Measurements from ENCODE around the gene RNF113A.
"Not testable (repeated sequence)": the region's sequence is repeated elsewhere in the genome, so short reads cannot be mapped to it uniquely, and the experiment has no call there.

The RNF113A gene
- 29.3 to 30.5 reads per million in 2 donors for total RNA-seq

- peak; percentile 78 for DNase-seq
Observed at GRCh38 chrX:119871599-119872395, at the start of gene RNF113A, which contains the start of gene NDUFA1. Gene RNF113A, minus strand, starts transcription at chrX:119871733. Its CDS starts 120 bp downstream, at chrX:119871613. Gene NDUFA1, plus strand, starts transcription at chrX:119871832. Its CDS starts 80 bp downstream, at chrX:119871912.

- no peak for DNase-seq
Observed at GRCh38 chrX:119919835-119920585, 48.5 kb upstream of the RNF113A start.

- no peak for DNase-seq
Observed at GRCh38 chrX:119917877-119918276, 46.3 kb upstream of the RNF113A start.

- no peak for DNase-seq
Observed at GRCh38 chrX:119916310-119916709, 44.8 kb upstream of the RNF113A start.

GRCh38 chrX:119900976-119901375 is 29.4 kb upstream of the RNF113A start:
- DNase-seq, result no peak

- no peak for DNase-seq
Observed at GRCh38 chrX:119899125-119899524, 27.6 kb upstream of the RNF113A start.

GRCh38 chrX:119895843-119896326 is 24.4 kb upstream of the RNF113A start, which contains the start of gene AKAP14:
Gene AKAP14, plus strand, starts transcription at chrX:119895893. Its CDS starts 7,331 bp downstream, at chrX:119903224.
- DNase-seq, result no peak

- DNase-seq, result not testable (repeated sequence)
Observed at GRCh38 chrX:119891961-119892692, 20.6 kb upstream of the RNF113A start.

- peak; percentile 11 for DNase-seq
Observed at GRCh38 chrX:119890626-119891025, 19.1 kb upstream of the RNF113A start.

GRCh38 chrX:119887721-119888425 is 16.3 kb upstream of the RNF113A start:
- DNase-seq, result peak; percentile 17

- DNase-seq, result no peak
Observed at GRCh38 chrX:119885554-119886428, 14.3 kb upstream of the RNF113A start.

GRCh38 chrX:119880552-119881437 is 9.3 kb upstream of the RNF113A start:
- no peak for DNase-seq

- no peak for DNase-seq
Observed at GRCh38 chrX:119880076-119880475, 8.5 kb upstream of the RNF113A start.

- DNase-seq, result no peak
Observed at GRCh38 chrX:119878740-119879139, 7.2 kb upstream of the RNF113A start.

- no peak for DNase-seq
Observed at GRCh38 chrX:119871245-119871598, 311 bp downstream of the RNF113A start.

GRCh38 chrX:119870626-119871131 is 854 bp downstream of the RNF113A start:
- no peak for DNase-seq

- DNase-seq, result no peak
Observed at GRCh38 chrX:119853444-119853843, 18.1 kb downstream of the RNF113A start.

- DNase-seq, result peak; percentile 76
Observed at GRCh38 chrX:119852382-119853353, 18.9 kb downstream of the RNF113A start, which contains the start of gene UPF3B. Gene UPF3B, minus strand, starts transcription at chrX:119852963. Its CDS starts 35 bp downstream, at chrX:119852928.

Data from activated gamma-delta T cell (primary cell).